ENCODE measurements around the gene SLC30A3. TPM values are rescaled to one million over a fixed set of nuclear protein-coding genes. Genes with fewer than 3 reads are reported as not detected.

SLC30A3 gene
- total and polyA plus RNA-seq, 2 of the 13 experiments (the other 11 are each of a cell fraction or from before 2014, with no cell fraction given), result 0.38 to 0.79 TPM

DNA sequence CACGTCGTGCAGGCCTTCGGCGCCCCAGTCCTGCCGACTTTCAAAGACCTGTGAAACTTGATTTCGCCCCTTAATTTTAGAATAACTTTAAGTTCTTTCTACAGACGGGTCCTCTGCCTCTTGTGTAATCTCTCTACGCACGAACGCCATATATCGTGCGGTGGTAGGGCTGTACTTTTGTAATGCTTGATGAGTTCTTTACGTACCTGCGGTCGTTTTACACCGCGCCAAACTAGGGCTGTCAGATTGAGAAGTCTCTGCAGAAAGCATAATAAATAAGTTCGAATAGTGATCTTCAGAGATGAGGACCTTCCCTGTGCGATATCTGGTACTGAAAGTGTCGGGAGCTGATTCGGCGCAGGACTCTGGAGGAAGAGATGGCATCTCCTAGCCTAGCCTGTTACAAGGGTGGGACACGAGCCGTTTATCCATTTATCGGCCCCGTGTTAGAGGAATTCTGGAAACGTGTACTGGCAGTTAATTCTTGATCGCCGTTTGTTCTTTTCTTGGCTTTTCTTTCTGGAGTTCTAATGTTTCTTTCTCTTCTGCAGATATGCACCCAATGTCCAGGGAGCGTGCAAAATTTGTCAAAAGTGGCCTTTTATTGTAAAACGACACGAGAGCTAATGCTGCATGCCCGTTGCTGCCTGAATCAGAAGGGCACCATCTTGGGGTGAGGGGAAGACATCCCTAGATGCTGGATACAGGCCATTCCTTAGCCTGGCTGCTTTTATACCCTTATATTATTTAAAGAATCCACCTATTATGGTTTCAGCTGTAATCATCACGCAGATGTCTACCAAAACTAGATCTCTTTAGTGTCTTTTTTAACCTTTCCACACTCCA lies 50.0 kb downstream of the SLC30A3 start (continued):
- 0 out of 2 replicates have a peak, but pooled peaks have one; percentile 4 for TF ChIP-seq AKAP8 (CRISPR knock-in tag; IDR thresholded peaks at IDR 0.05)
- no peak for TF ChIP-seq ZFYVE20 (CRISPR knock-in tag; IDR thresholded peaks at IDR 0.05; ENCODE audit: borderline replicate concordance, low read depth)
- TF ChIP-seq, protein P1, sequence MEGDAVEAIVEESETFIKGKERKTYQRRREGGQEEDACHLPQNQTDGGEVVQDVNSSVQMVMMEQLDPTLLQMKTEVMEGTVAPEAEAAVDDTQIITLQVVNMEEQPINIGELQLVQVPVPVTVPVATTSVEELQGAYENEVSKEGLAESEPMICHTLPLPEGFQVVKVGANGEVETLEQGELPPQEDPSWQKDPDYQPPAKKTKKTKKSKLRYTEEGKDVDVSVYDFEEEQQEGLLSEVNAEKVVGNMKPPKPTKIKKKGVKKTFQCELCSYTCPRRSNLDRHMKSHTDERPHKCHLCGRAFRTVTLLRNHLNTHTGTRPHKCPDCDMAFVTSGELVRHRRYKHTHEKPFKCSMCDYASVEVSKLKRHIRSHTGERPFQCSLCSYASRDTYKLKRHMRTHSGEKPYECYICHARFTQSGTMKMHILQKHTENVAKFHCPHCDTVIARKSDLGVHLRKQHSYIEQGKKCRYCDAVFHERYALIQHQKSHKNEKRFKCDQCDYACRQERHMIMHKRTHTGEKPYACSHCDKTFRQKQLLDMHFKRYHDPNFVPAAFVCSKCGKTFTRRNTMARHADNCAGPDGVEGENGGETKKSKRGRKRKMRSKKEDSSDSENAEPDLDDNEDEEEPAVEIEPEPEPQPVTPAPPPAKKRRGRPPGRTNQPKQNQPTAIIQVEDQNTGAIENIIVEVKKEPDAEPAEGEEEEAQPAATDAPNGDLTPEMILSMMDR (CRISPR knock-in tag; IDR thresholded peaks at IDR 0.05), result 0 out of 2 replicates have a peak, but pooled peaks have one; percentile 7
- TF ChIP-seq FOXJ3 (CRISPR knock-in tag; IDR thresholded peaks at IDR 0.05; ENCODE audit: borderline replicate concordance), result no peak
- TF ChIP-seq ZNF713 (CRISPR knock-in tag; IDR thresholded peaks at IDR 0.05), result no peak
- TF ChIP-seq ZNF160 (CRISPR knock-in tag; IDR thresholded peaks at IDR 0.05), result no peak
- peak; percentile 71; the same call in 1 of the 2 replicates for TF ChIP-seq CC2D1A (CRISPR knock-in tag; IDR thresholded peaks at IDR 0.05)
- TF ChIP-seq ZFP1 (CRISPR knock-in tag; IDR thresholded peaks at IDR 0.05), result no peak
- peak; percentile 2; the same call in 1 of the 2 replicates for TF ChIP-seq ZNF224 (CRISPR knock-in tag; IDR thresholded peaks at IDR 0.05)
- no peak for TF ChIP-seq SIX1 (CRISPR knock-in tag; IDR thresholded peaks at IDR 0.05; ENCODE audit: borderline replicate concordance)
- TF ChIP-seq CBX5 (CRISPR knock-in tag; IDR thresholded peaks at IDR 0.05; ENCODE audit: borderline replicate concordance), result no peak
- TF ChIP-seq, protein P2, sequence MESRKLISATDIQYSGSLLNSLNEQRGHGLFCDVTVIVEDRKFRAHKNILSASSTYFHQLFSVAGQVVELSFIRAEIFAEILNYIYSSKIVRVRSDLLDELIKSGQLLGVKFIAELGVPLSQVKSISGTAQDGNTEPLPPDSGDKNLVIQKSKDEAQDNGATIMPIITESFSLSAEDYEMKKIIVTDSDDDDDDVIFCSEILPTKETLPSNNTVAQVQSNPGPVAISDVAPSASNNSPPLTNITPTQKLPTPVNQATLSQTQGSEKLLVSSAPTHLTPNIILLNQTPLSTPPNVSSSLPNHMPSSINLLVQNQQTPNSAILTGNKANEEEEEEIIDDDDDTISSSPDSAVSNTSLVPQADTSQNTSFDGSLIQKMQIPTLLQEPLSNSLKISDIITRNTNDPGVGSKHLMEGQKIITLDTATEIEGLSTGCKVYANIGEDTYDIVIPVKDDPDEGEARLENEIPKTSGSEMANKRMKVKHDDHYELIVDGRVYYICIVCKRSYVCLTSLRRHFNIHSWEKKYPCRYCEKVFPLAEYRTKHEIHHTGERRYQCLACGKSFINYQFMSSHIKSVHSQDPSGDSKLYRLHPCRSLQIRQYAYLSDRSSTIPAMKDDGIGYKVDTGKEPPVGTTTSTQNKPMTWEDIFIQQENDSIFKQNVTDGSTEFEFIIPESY (CRISPR knock-in tag; IDR thresholded peaks at IDR 0.05), result no peak
- no peak for TF ChIP-seq SKI (IDR thresholded peaks at IDR 0.05; ENCODE audit: partially characterized antibody)
- TF ChIP-seq KDM5A (IDR thresholded peaks at IDR 0.05; ENCODE audit: borderline replicate concordance, low read length), result peak; percentile 66; the same call in 1 of the 2 replicates
- TF ChIP-seq, protein P3, sequence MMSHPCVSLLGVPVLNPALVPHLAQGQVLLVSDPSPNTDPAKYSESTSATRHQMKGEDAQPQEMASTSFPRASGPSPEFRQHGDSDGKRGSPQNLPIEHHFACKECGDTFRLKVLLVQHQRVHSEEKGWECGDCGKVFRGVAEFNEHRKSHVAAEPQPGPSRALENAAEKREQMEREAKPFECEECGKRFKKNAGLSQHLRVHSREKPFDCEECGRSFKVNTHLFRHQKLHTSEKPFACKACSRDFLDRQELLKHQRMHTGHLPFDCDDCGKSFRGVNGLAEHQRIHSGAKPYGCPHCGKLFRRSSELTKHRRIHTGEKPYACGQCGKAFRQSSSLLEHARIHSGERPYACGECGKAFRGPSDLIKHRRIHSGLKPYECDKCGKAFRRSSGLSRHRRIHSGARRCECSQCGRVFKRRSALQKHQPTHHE (CRISPR knock-in tag; IDR thresholded peaks at IDR 0.05; ENCODE audit: borderline replicate concordance), result no peak
- TF ChIP-seq CCAR2 (optimal IDR thresholded peaks at IDR 0.05; ENCODE audit: low read depth, low read length), result no peak
- peak; percentile 53; the same call in 1 of the 2 replicates for TF ChIP-seq ZNF501 (CRISPR knock-in tag; IDR thresholded peaks at IDR 0.05)
- TF ChIP-seq, protein P4, sequence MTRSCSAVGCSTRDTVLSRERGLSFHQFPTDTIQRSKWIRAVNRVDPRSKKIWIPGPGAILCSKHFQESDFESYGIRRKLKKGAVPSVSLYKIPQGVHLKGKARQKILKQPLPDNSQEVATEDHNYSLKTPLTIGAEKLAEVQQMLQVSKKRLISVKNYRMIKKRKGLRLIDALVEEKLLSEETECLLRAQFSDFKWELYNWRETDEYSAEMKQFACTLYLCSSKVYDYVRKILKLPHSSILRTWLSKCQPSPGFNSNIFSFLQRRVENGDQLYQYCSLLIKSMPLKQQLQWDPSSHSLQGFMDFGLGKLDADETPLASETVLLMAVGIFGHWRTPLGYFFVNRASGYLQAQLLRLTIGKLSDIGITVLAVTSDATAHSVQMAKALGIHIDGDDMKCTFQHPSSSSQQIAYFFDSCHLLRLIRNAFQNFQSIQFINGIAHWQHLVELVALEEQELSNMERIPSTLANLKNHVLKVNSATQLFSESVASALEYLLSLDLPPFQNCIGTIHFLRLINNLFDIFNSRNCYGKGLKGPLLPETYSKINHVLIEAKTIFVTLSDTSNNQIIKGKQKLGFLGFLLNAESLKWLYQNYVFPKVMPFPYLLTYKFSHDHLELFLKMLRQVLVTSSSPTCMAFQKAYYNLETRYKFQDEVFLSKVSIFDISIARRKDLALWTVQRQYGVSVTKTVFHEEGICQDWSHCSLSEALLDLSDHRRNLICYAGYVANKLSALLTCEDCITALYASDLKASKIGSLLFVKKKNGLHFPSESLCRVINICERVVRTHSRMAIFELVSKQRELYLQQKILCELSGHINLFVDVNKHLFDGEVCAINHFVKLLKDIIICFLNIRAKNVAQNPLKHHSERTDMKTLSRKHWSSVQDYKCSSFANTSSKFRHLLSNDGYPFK (CRISPR knock-in tag; IDR thresholded peaks at IDR 0.05; ENCODE audit: borderline replicate concordance), result peak; percentile 28; the same call in 1 of the 2 replicates
- TF ChIP-seq MAF1 (CRISPR knock-in tag; IDR thresholded peaks at IDR 0.05; ENCODE audit: borderline replicate concordance), result no peak
- 0 out of 2 replicates have a peak, but pooled peaks have one; percentile 9 for TF ChIP-seq GATAD2A (CRISPR knock-in tag; IDR thresholded peaks at IDR 0.05)
- TF ChIP-seq FOXA1 (IDR thresholded peaks at IDR 0.05), result no peak
- TF ChIP-seq FOXA1 (CRISPR knock-in tag; IDR thresholded peaks at IDR 0.05), result no peak
